Amygdala (tissue), 56 donors: ENCODE measurements around the gene KCNIP4.

Experiments used
- DNase-seq, 56 donors: peaks; one replicate each; lab custom pipeline; 2025; lab: John Stamatoyannopoulos, UW

KCNIP4 gene

GRCh38 chr4:21901831-21902230, 46.7 kb downstream of the KCNIP4 start:
- no peak for DNase-seq

- DNase-seq = no peak
These were observed 47.3 kb downstream of the KCNIP4 start for GRCh38 chr4:21901281-21901680.

- no peak for DNase-seq
These were observed 48.4 kb downstream of the KCNIP4 start for GRCh38 chr4:21900211-21900610.

- DNase-seq = no peak
These were observed 50.5 kb downstream of the KCNIP4 start for GRCh38 chr4:21898101-21898500.

GRCh38 chr4:21896767-21897166, 51.8 kb downstream of the KCNIP4 start:
- no peak for DNase-seq

- DNase-seq = no peak
These were observed 55.4 kb downstream of the KCNIP4 start for GRCh38 chr4:21893136-21893535.

- no peak for DNase-seq
These were observed 58.3 kb downstream of the KCNIP4 start for GRCh38 chr4:21890231-21890630.

- DNase-seq = no peak
These were observed 60.2 kb downstream of the KCNIP4 start for GRCh38 chr4:21888195-21888976.

GRCh38 chr4:21887481-21887880, 61.1 kb downstream of the KCNIP4 start:
- no peak for DNase-seq

GRCh38 chr4:21885770-21886169, 62.8 kb downstream of the KCNIP4 start:
- no peak for DNase-seq

- DNase-seq = no peak
These were observed 63.3 kb downstream of the KCNIP4 start for GRCh38 chr4:21885241-21885640.

GRCh38 chr4:21884615-21885014, 64.0 kb downstream of the KCNIP4 start:
- no peak for DNase-seq

GRCh38 chr4:21882051-21882839, 66.3 kb downstream of the KCNIP4 start:
- DNase-seq = no peak

GRCh38 chr4:21879187-21879586, 69.4 kb downstream of the KCNIP4 start:
- DNase-seq = no peak

GRCh38 chr4:21876711-21877110, 71.9 kb downstream of the KCNIP4 start:
- no peak for DNase-seq

GRCh38 chr4:21873145-21873544, 75.4 kb downstream of the KCNIP4 start:
- no peak for DNase-seq

GRCh38 chr4:21872101-21872500, 76.5 kb downstream of the KCNIP4 start:
- no peak for DNase-seq

- no peak for DNase-seq
These were observed 78.4 kb downstream of the KCNIP4 start for GRCh38 chr4:21869978-21870745.

GRCh38 chr4:21864686-21865085, 83.9 kb downstream of the KCNIP4 start:
- DNase-seq = no peak

- no peak for DNase-seq
These were observed 85.7 kb downstream of the KCNIP4 start for GRCh38 chr4:21862917-21863316.

- DNase-seq = no peak
These were observed 89.6 kb downstream of the KCNIP4 start for GRCh38 chr4:21858971-21859370.
